Stimulated activated CD8-positive, alpha-beta memory T cell treated with anti-CD3 and anti-CD28 coated beads, Interleukin-12 subunit alpha, Interleukin-12 subunit beta, amount 100 ng/mL, for 4 hours (primary cell): Measurements from ENCODE around the gene ZNF697.
"Not testable (repeated sequence)": the region's sequence is repeated elsewhere in the genome, so short reads cannot be mapped to it uniquely, and the experiment has no call there.

Source experiments
- DNase-seq: peaks from one replicate; pipeline ENCODE4 v3.0.0-alpha.2; 2020; ENCODE audit warnings: low read depth

ZNF697 gene

GRCh38 chr1:119600976-119601375 lies 47.1 kb downstream of the ZNF697 start:
- no peak for DNase-seq

GRCh38 chr1:119600561-119600960 lies 47.5 kb downstream of the ZNF697 start:
- no peak for DNase-seq

GRCh38 chr1:119595606-119596005 lies 52.5 kb downstream of the ZNF697 start:
- no peak for DNase-seq

GRCh38 chr1:119595168-119595567 lies 52.9 kb downstream of the ZNF697 start:
- DNase-seq, result no peak

- DNase-seq, result no peak
Measured at GRCh38 chr1:119594376-119594775, 53.7 kb downstream of the ZNF697 start.

GRCh38 chr1:119593805-119594204 lies 54.3 kb downstream of the ZNF697 start:
- DNase-seq, result no peak

GRCh38 chr1:119590393-119590792 lies 57.7 kb downstream of the ZNF697 start:
- DNase-seq, result no peak

- DNase-seq, result no peak
Measured at GRCh38 chr1:119588621-119589020, 59.4 kb downstream of the ZNF697 start.

- DNase-seq, result no peak
Measured at GRCh38 chr1:119587341-119587740, 60.7 kb downstream of the ZNF697 start.

GRCh38 chr1:119585801-119586200 lies 62.3 kb downstream of the ZNF697 start:
- DNase-seq, result not testable (repeated sequence)

GRCh38 chr1:119582801-119583200 lies 65.3 kb downstream of the ZNF697 start:
- DNase-seq, result no peak

GRCh38 chr1:119581076-119581475 lies 67.0 kb downstream of the ZNF697 start:
- DNase-seq, result not testable (repeated sequence)

GRCh38 chr1:119573886-119574285 lies 74.2 kb downstream of the ZNF697 start:
- DNase-seq, result no peak

GRCh38 chr1:119569930-119570622 lies 78.0 kb downstream of the ZNF697 start:
- DNase-seq, result not testable (repeated sequence)
